ENCODE data around the gene MDH2.
"Not testable (repeated sequence)": the region's sequence is repeated elsewhere in the genome, so short reads cannot be mapped to it uniquely, and the experiment has no call there.

Gene MDH2

DNA sequence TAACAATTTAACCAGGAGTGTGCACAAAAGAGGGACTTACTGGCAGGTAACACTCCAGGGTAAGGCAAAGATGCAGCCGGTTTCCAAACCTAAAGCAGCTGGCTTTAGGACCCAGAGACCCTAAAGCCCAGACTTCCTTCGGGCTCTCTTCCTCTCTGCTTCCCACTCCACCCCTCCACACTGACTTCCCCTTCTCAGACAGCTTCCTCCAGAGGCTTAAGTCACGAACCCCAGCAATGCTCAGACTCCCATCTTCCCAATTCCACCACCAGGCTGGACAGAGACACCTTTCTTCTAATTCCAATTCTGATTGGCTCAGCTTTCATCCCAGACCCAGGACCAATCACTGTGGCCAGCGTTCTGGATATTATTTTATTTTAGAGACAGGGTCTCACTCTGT is 24.9 kb upstream of the MDH2 start:
- peaks cover 13% of the 10 kb centered on the region for H3K36me3 ChIP-seq (ENCODE audit: insufficient read depth, low read length)
- no peaks in the 10 kb centered on the region for H3K4me1 ChIP-seq (ENCODE audit: insufficient read depth, low read length)
- H3K9ac ChIP-seq (ENCODE audit: low read depth, low read length) = no peak overlapping the region
- H3K9me3 ChIP-seq (ENCODE audit: control insufficient read depth, insufficient read depth, low read length) = no peaks in the 10 kb centered on the region

DNA sequence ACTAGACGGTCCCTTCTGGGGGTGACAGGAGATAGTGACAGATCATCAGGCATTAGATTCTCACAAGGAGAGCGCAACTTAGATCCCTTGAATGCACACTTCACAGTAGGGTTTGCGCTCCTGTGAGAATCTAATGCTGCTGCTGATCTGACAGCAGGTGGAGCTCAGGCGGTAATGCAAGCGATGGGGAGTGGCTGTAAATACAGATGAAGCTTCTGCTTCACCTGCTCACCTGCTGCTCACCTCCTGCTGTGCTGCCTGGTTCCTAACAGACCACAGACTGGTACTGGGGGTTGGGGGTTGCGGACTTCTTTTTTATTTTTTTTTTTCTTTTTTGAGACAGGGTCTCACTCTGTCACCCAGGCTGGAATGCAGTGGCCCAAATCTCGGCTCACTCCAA is 18.2 kb upstream of the MDH2 start:
- not testable (repeated sequence) for H3K4me1 ChIP-seq (ENCODE audit: insufficient read depth, low read length); H3K9ac ChIP-seq (ENCODE audit: low read depth, low read length); H3K36me3 ChIP-seq (ENCODE audit: insufficient read depth, low read length); H3K9me3 ChIP-seq (ENCODE audit: control insufficient read depth, insufficient read depth, low read length)

DNA sequence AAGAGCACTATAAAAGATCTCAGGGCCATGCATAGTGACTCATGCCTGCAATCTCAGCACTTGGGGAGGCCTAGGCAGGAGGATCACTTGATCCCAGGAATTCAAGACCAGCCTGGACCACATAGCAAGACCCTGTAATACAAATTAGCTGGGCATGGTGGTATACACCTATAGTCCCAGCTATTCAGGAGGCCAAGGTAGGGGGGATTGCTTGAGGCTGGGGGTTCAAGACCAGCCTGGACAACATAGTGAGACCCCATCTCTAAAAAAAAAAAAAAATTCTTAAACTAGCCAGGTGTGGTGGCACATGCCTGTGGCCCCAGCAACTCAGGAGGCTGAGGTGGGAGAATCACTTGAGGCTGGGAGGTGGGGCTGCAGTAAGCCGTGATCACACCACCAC is 15.9 kb upstream of the MDH2 start:
- H3K4me1 ChIP-seq (ENCODE audit: insufficient read depth, low read length) = no peaks in the 10 kb centered on the region
- no peaks in the 10 kb centered on the region for H3K36me3 ChIP-seq (ENCODE audit: insufficient read depth, low read length)
- no peaks in the 10 kb centered on the region for H3K9me3 ChIP-seq (ENCODE audit: control insufficient read depth, insufficient read depth, low read length)
- H3K9ac ChIP-seq (ENCODE audit: low read depth, low read length) = no peak overlapping the region

DNA sequence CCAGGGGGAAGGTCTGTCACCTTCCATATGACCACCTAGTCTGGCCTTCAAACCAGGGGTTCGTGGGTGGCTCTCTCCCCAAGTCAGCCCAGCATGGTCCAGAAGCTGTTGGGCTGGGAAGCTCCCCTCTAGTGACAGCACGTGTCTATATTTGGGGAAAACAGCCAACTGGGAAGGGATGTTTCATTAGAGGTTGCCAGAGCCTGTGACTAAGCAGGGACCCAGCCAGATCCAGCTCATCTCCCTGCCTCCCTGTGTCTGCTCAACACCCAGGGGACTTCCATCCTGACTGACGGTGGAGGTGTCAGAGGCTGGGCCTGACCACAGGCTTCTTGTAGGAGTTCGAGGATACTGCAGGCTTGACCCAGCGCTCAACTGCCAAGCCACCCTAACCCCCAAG is 10.6 kb upstream of the MDH2 start:
- H3K4me1 ChIP-seq (ENCODE audit: insufficient read depth, low read length) = no peaks in the 10 kb centered on the region
- H3K9me3 ChIP-seq (ENCODE audit: control insufficient read depth, insufficient read depth, low read length) = no peaks in the 10 kb centered on the region
- H3K36me3 ChIP-seq (ENCODE audit: insufficient read depth, low read length) = no peaks in the 10 kb centered on the region
- H3K9ac ChIP-seq (ENCODE audit: low read depth, low read length) = no peak overlapping the region

DNA sequence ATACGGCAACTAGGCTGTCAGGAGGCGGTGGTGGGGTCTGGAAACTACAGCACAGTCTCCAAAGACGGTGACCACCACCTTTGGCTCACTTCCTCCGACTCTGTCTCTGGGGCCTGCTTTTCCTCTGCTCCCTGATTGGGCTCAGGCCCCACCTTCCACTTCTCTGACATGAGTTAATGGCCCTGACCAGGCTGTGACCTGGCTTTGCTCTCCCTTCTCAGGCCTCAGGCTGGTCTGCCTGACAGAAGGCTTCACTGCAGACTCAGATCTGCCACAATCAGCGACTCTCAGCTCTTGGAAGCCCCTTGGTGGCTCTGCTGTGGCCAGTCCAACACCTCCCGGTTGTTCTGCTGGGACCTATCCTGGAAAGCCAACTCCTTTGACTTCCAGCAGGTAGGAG is 7.8 kb upstream of the MDH2 start:
- Histone ChIP-seq H3K9ac (ENCODE audit: low read depth, low read length) (no peak overlapping the region), H3K4me1 (ENCODE audit: insufficient read depth, low read length) (peaks cover 6% of the 10 kb centered on the region; the same call in 1 of the 2 replicates), H3K36me3 (ENCODE audit: insufficient read depth, low read length) (no peaks in the 10 kb centered on the region), H3K9me3 (ENCODE audit: control insufficient read depth, insufficient read depth, low read length) (no peaks in the 10 kb centered on the region)

DNA sequence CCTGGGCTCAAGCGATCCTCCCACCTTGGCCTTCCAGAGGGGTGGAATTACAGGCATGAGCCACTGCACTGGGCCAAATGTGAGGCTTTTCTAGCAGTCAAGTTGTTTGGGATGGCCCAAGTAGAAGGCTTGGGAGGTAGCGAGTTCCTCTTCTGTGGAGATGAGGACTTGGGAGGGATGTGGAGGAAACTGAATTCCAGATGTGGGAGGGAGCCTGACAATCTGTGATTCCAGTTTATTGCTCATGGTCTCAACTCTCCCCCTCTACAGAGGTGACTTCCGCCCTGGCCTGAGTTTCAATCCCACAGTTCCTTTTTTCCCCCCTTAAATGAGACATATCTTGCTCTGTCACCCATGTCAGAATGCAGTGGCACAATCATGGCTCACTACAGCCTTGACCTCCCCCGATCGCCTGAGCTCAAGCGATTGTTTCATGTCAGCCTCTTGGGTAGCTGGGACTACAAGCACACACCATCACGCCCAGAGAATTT is 3.5 kb upstream of the MDH2 start:
- no peak overlapping the region for H3K9ac ChIP-seq (ENCODE audit: low read depth, low read length)
- H3K36me3 ChIP-seq (ENCODE audit: insufficient read depth, low read length) = no peaks in the 10 kb centered on the region
- H3K4me1 ChIP-seq (ENCODE audit: insufficient read depth, low read length) = peaks cover 11% of the 10 kb centered on the region; the same call in 1 of the 2 replicates
- no peaks in the 10 kb centered on the region for H3K9me3 ChIP-seq (ENCODE audit: control insufficient read depth, insufficient read depth, low read length)

DNA sequence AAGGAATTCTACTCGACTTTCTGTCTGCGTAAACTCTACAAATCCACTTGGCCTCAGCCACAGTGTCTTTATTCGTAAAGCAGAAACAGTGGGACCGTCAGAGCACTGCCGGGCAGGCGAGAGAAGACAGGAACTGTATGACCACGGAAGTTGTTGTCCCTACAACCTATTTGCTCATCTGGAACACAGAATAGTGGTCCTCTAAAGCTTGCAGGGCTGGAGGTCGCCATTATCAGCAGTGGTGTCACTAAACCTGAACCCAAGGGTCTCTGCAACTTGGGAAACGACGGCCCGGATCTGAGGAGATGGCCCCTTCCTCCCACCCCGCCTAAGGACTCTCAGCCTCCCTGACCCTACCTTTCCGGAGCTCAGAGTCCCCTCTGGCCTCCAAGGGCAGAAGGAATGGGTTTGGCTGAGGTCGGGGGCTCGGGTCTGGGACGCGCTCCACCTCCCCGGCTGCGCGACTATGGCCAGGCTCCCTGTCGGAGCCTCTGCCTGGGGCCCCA is 548 bp upstream of the MDH2 start:
- H3K9me3 ChIP-seq (ENCODE audit: control insufficient read depth, insufficient read depth, low read length) = no peaks in the 10 kb centered on the region
- H3K4me1 ChIP-seq (ENCODE audit: insufficient read depth, low read length) = peaks cover 13% of the 10 kb centered on the region; the same call in 1 of the 2 replicates
- peak overlapping the region; percentile 98 for H3K9ac ChIP-seq (ENCODE audit: low read depth, low read length)
- H3K36me3 ChIP-seq (ENCODE audit: insufficient read depth, low read length) = peaks cover 14% of the 10 kb centered on the region

DNA sequence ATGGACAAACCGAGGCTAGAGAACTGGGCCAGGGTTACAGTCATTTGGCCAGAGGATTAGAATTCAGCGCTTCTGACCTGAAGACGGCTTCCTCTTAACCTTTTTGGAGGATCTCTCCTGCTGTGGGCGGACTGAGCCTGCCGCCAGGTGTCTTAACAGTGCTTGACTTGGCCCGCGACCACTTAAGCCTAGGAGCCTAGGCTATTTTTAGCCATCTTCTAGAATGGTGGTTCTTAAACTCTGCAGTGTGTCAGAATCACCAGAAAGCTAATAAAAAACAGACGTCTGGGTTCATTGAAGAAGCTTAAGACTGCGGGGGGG is 722 bp downstream of the MDH2 start:
- H3K9me3 ChIP-seq (ENCODE audit: control insufficient read depth, insufficient read depth, low read length) = no peaks in the 10 kb centered on the region
- peaks cover 14% of the 10 kb centered on the region for H3K36me3 ChIP-seq (ENCODE audit: insufficient read depth, low read length)
- peak overlapping the region; percentile 98 for H3K9ac ChIP-seq (ENCODE audit: low read depth, low read length)
- H3K4me1 ChIP-seq (ENCODE audit: insufficient read depth, low read length) = peaks cover 9% of the 10 kb centered on the region; the same call in 1 of the 2 replicates

DNA sequence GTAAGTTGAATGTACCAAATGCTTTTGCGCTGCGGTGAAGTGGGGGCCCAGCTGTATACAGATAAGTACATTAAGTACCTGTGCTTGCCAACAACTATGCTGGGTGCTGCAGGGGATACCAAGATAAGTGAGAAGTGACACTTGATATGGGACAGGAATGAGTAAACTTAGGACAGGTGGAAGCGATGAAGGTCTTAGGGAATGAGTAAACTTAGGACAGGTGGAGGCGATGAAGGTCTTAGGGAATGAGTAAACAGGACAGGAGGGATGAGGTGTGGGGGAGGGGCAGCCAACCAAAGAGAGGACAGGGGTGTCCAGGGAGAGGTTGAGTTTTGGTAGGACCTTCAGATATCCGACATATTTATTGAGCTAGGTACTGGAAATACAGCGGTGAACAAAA is 1.4 kb downstream of the MDH2 start:
- 0 out of 2 replicates have a peak, but pooled peaks cover 7% of the 10 kb centered on the region for H3K4me1 ChIP-seq (ENCODE audit: insufficient read depth, low read length)
- no peaks in the 10 kb centered on the region for H3K9me3 ChIP-seq (ENCODE audit: control insufficient read depth, insufficient read depth, low read length)
- H3K36me3 ChIP-seq (ENCODE audit: insufficient read depth, low read length) = peaks cover 14% of the 10 kb centered on the region

DNA sequence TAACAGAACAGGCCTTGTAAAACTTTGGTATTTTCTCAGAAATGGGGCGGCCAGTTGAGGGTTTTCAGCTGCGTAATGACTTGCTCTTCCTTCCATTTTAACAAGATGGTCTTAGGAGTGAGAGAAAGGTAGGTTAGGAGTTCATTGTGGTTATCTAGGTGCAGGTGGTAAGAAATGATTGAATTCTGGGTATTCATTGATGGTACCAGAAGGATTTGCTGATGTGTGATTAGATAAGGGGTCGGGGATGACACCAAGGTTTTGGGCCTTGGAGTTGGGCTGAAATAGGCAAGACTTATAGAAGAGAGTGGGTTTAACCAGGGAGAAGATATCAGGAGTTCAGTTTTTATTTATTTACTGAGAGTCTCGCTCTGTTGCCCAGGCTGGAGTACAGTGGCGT is 2.6 kb downstream of the MDH2 start:
- Histone ChIP-seq H3K9me3 (ENCODE audit: control insufficient read depth, insufficient read depth, low read length) (no peaks in the 10 kb centered on the region), H3K9ac (ENCODE audit: low read depth, low read length) (no peak overlapping the region), H3K36me3 (ENCODE audit: insufficient read depth, low read length) (peaks cover 14% of the 10 kb centered on the region), H3K4me1 (ENCODE audit: insufficient read depth, low read length) (0 out of 2 replicates have a peak, but pooled peaks cover 7% of the 10 kb centered on the region)

More for the DNA sequence above, 1.4 kb downstream of the MDH2 start:
- peak overlapping the region; percentile 98; the same call in 1 of the 2 replicates for H3K9ac ChIP-seq (ENCODE audit: low read depth, low read length)

DNA sequence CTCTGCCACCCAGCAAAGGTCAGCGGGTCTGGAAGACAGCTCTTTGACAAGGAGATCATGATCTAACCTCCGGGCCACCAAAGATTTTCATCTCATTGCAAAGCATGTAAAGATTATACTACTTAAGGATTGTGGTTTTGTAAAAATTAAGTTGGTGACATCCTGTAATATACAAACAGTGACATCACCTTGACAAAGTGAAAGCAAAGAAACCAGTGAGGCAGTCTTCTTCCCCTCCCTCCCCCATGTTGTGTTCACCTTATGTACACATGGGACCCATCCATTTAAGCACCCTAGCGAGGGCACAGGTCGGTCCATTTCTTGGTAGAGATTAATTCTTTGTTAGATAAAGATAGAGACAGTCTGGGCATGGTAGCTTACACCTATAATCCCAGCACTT is 3.9 kb downstream of the MDH2 start:
- Histone ChIP-seq H3K9ac (ENCODE audit: low read depth, low read length) (no peak overlapping the region), H3K9me3 (ENCODE audit: control insufficient read depth, insufficient read depth, low read length) (no peaks in the 10 kb centered on the region), H3K4me1 (ENCODE audit: insufficient read depth, low read length) (0 out of 2 replicates have a peak, but pooled peaks cover 7% of the 10 kb centered on the region), H3K36me3 (ENCODE audit: insufficient read depth, low read length) (peaks cover 19% of the 10 kb centered on the region)

DNA sequence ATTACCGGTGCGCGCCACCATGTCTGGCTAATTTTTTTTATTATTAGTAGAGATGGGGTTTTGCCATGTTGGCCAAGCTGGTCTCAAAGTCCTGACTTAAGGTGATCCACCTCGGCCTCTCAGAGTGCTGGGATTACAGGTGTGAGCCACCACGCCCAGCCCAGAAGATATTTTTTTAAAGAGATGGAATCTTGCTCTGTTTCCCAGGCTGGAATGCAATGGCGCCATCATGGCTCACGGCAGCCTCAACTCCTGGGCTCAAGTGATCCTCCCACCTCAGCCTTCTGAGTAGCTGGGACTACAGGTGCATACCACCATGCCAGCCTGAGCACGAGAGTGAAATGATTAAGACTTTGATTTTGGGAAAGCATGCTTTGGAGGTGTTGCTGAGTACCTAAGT is 4.8 kb downstream of the MDH2 start:
- H3K9me3 ChIP-seq (ENCODE audit: control insufficient read depth, insufficient read depth, low read length); H3K9ac ChIP-seq (ENCODE audit: low read depth, low read length); H3K4me1 ChIP-seq (ENCODE audit: insufficient read depth, low read length): not testable (repeated sequence)
- peaks cover 26% of the 10 kb centered on the region for H3K36me3 ChIP-seq (ENCODE audit: insufficient read depth, low read length)

DNA sequence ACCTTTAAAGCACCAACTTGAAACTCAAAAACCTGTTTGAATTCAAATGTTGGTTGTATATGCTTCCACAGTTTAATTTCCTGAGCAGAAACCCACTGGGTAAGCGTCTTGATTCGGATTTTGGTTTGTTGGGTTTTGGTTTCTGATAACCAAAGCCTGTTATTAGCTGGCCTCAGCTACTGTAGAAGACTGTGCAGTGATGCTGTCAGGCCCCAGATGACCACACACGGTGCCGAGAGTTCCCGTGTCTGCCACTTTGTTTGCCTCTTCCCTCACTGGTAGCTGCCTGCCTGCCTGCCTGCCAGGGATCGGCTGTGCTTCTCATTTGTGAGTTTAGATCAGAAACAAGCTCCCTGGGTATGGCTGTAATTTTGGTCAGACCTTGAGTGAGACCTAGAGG is 5.6 kb downstream of the MDH2 start:
- Histone ChIP-seq H3K9ac (ENCODE audit: low read depth, low read length) (no peak overlapping the region), H3K36me3 (ENCODE audit: insufficient read depth, low read length) (peaks cover 34% of the 10 kb centered on the region), H3K9me3 (ENCODE audit: control insufficient read depth, insufficient read depth, low read length) (no peaks in the 10 kb centered on the region), H3K4me1 (ENCODE audit: insufficient read depth, low read length) (0 out of 2 replicates have a peak, but pooled peaks cover 7% of the 10 kb centered on the region)

DNA sequence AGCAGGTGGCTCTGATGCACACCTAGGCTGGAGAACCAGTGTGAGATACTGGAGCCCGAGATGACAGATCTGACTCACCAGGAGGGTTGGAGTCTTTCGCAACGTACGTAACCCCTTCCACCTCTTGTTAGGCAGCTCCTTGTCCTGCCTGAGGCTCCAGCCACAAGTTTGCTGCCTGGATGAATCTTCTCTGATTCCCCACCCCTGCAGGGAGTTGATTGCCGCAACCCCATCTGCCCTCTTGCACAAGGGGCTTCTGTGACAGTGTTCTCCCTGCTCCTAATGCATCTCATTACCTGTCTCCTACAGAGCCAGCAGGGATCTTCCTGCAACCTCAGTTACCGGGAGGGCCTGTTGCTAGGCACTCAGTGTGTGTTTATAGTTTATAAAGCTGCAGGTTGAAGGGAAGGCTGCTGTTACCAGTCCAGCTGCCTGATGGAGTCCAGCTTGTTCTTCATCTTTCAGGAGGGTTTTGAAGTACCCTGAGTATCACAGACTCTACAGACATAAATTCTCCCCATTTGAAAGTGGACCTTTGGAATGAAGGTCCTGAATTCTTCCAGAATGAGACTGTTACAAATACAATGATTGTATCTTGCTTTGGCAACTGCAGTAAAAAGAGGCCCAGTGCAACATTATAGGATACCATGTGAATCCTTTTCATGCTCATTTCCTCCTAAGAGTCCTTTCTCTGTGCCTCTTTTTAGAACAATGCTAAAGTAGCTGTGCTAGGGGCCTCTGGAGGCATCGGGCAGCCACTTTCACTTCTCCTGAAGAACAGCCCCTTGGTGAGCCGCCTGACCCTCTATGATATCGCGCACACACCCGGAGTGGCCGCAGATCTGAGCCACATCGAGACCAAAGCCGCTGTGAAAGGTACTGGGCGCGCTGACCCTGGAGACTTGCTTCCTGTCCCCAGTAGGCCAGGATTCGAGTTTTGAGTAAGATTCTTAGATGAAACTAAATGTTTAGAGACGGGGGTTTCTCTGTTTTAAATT is 6.5 kb downstream of the MDH2 start:
- Histone ChIP-seq H3K36me3 (ENCODE audit: insufficient read depth, low read length) (peaks cover 36% of the 10 kb centered on the region), H3K4me1 (ENCODE audit: insufficient read depth, low read length) (0 out of 2 replicates have a peak, but pooled peaks cover 2% of the 10 kb centered on the region), H3K9ac (ENCODE audit: low read depth, low read length) (no peak overlapping the region), H3K9me3 (ENCODE audit: control insufficient read depth, insufficient read depth, low read length) (no peaks in the 10 kb centered on the region)

DNA sequence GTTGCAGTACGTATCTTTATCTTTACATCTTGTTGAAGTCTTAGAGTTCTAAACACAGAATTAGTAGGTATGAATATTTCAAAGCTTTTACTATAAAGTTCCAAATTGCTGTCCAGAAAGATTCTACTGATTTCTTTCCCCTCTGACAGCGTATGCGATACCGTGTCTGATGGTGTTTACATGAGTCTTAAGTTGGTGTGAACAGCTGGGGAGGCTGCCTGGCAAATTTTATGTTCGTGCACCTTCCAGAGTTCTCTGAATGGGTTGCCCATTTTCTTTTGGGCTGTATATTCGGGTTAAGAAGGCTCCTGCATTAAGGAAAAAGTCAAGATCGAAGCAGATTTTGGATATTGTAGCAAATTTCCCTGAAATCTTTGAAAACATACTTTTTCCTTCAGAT is 8.3 kb downstream of the MDH2 start:
- Histone ChIP-seq H3K4me1 (ENCODE audit: insufficient read depth, low read length) (no peaks in the 10 kb centered on the region), H3K36me3 (ENCODE audit: insufficient read depth, low read length) (peaks cover 29% of the 10 kb centered on the region)

More for the DNA sequence above, 8.3 kb downstream of the MDH2 start:
- Histone ChIP-seq H3K9ac (ENCODE audit: low read depth, low read length) (no peak overlapping the region), H3K9me3 (ENCODE audit: control insufficient read depth, insufficient read depth, low read length) (no peaks in the 10 kb centered on the region)

Measured in ES-I3 (cell line).